Caco-2 (cell line): Measurements from ENCODE around the gene NKX3-2. TPM values are rescaled to one million over a fixed set of nuclear protein-coding genes. Genes with fewer than 3 reads are reported as not detected.

ENCODE experiments used
- BruUV-seq: library from RNA; stranded (reverse); fragments of 400-500 nt; replicated peaks from 2 replicates; lab custom pipeline; 2021; lab: Mats Ljungman, UMichigan
- CTCF ChIA-PET: fragments of 300-600 bp; sonication (Branson Sonifier 250); formaldehyde crosslinking; loops from one replicate; lab custom pipeline; 2022; ENCODE audit warnings: antibody characterized with exemption; lab: Charles Lee
- POLR2A ChIA-PET: fragments of 300-600 bp; sonication (Branson Sonifier 250); formaldehyde crosslinking; loops from one replicate; lab custom pipeline; 2022; ENCODE audit warnings: antibody characterized with exemption; lab: Charles Lee
- DNase-seq, 2 experiments: peaks; one replicate each; pipeline versions ENCODE4 v3.0.0 to v3.0.0-alpha.2; 2020 to 2022
- H3K27me3 ChIP-seq: replicated peaks from 2 replicates; pipeline ENCODE4 v1.6.0; 2011; ENCODE audit warnings: low read length; ENCODE audit not compliant: control insufficient read depth, insufficient read depth
- H3K36me3 ChIP-seq: 2 replicates; pipeline ENCODE4 v1.5.1; 2011; ENCODE audit warnings: low read length; ENCODE audit not compliant: control insufficient read depth, insufficient read depth
- H3K4me1 ChIP-seq: fragments of 250-450 bp; sonication (Bioruptor Pico); 2 replicates; pipeline ENCODE4 v1.5.1; 2020; ENCODE audit warnings: mild to moderate bottlenecking
- H3K4me3 ChIP-seq: 2 replicates; pipeline ENCODE4 v1.5.1; 2011; ENCODE audit warnings: low read depth, mild to moderate bottlenecking, control low read depth, low read length
- H3K9me3 ChIP-seq: fragments of 250-450 bp; sonication (Bioruptor Pico); 2 replicates; pipeline ENCODE4 v1.5.1; 2020; ENCODE audit warnings: mild to moderate bottlenecking, moderate library complexity
- H3K27ac Mint-ChIP-seq: one replicate; pipeline ENCODE4 v1.8.0; 2022; ENCODE audit warnings: mixed read lengths; ENCODE audit not compliant: unreplicated experiment
- H3K27me3 Mint-ChIP-seq: one replicate; pipeline ENCODE4 v1.8.0; 2022; ENCODE audit warnings: mixed read lengths; ENCODE audit not compliant: insufficient read depth, unreplicated experiment
- H3K36me3 Mint-ChIP-seq: one replicate; pipeline ENCODE4 v1.8.0; 2022; ENCODE audit warnings: mild to moderate bottlenecking, mixed read lengths; ENCODE audit not compliant: insufficient read depth, unreplicated experiment
- H3K4me1 Mint-ChIP-seq: one replicate; pipeline ENCODE4 v1.8.0; 2022; ENCODE audit warnings: low read depth, mixed read lengths; ENCODE audit not compliant: unreplicated experiment
- H3K4me3 Mint-ChIP-seq: one replicate; pipeline ENCODE4 v1.8.0; 2022; ENCODE audit warnings: mild to moderate bottlenecking, moderate library complexity, mixed read lengths; ENCODE audit not compliant: unreplicated experiment
- H3K9me3 Mint-ChIP-seq: one replicate; pipeline ENCODE4 v1.8.0; 2022; ENCODE audit warnings: mixed read lengths; ENCODE audit not compliant: unreplicated experiment
- intact Hi-C: fragments of 100-400 bp; cut with micrococcal nuclease; formaldehyde crosslinking; loops from one replicate; pipeline ENCODE4 v1.10.0; 2022; ENCODE audit not compliant: unreplicated experiment
- total RNA-seq: library from RNA; stranded (reverse); gene quantifications from 2 replicates; pipeline ENCODE4 v1.2.3, GENCODE V29; 2022
- TF ChIP-seq, protein P1 (sequence below), 2 experiments: fragments of 200-600 bp in 1 of 2; IDR thresholded peaks; 1 replicate in 1 of 2; 2 replicates in 1 of 2; pipeline versions ENCODE4 v1.5.1 to v1.8.0; 2011 to 2022; ENCODE audit warnings: antibody characterized with exemption in 1 of 2, control low read depth in 1 of 2, inconsistent platforms in 1 of 2, low read depth in 1 of 2, low read length in 1 of 2, mild to moderate bottlenecking in 1 of 2, moderate library complexity in 1 of 2; ENCODE audit not compliant: insufficient read depth in 1 of 2, severe bottlenecking in 1 of 2, unreplicated experiment in 1 of 2

Gene NKX3-2
- total RNA-seq, 1 experiment from 2014 or later = 2.4 TPM

DNA sequence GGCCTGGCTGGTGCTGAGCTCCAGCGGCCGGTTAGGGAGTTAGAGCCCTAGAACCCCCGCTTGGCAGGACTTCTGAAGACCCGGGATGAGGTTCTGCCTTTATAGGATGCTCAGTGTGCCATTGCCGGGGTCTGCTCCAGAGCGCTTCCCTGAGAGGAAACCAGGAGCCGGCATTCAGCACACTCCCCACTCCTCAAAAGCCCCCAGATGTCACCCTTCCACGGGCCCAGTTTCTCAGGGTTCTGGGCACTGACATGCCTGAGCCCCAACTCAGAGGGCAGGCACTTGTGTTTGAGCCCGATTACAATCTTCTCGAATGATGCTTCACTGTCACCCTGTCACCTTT is 6.5 kb downstream of the NKX3-2 start:
- H3K27me3 Mint-ChIP-seq = peaks cover 2% of the 10 kb centered on the region
- H3K4me1 Mint-ChIP-seq = no peaks in the 10 kb centered on the region
- no peak for DNase-seq
- ChIA-PET POLR2A (no interaction called here), CTCF (no interaction called here)
- H3K4me1 ChIP-seq = no peaks in the 10 kb centered on the region
- H3K4me3 Mint-ChIP-seq = no peak overlapping the region
- H3K36me3 Mint-ChIP-seq = no peaks in the 10 kb centered on the region
- H3K27me3 ChIP-seq = no peaks in the 10 kb centered on the region
- BruUV-seq = no TSS peak
- no peak overlapping the region for H3K4me3 ChIP-seq
- no peaks in the 10 kb centered on the region for H3K9me3 ChIP-seq
- H3K9me3 Mint-ChIP-seq = no peaks in the 10 kb centered on the region
- intact Hi-C loops = no loop called here
- TF ChIP-seq, protein P1, sequence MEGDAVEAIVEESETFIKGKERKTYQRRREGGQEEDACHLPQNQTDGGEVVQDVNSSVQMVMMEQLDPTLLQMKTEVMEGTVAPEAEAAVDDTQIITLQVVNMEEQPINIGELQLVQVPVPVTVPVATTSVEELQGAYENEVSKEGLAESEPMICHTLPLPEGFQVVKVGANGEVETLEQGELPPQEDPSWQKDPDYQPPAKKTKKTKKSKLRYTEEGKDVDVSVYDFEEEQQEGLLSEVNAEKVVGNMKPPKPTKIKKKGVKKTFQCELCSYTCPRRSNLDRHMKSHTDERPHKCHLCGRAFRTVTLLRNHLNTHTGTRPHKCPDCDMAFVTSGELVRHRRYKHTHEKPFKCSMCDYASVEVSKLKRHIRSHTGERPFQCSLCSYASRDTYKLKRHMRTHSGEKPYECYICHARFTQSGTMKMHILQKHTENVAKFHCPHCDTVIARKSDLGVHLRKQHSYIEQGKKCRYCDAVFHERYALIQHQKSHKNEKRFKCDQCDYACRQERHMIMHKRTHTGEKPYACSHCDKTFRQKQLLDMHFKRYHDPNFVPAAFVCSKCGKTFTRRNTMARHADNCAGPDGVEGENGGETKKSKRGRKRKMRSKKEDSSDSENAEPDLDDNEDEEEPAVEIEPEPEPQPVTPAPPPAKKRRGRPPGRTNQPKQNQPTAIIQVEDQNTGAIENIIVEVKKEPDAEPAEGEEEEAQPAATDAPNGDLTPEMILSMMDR (IDR thresholded peaks at IDR 0.05; ENCODE audit: insufficient read depth in 1 of 2, low read depth in 1 of 2, low read length in 1 of 2, severe bottlenecking in 1 of 2, unreplicated experiment in 1 of 2) = no peak
- no peak overlapping the region for H3K27ac Mint-ChIP-seq
- no peaks in the 10 kb centered on the region for H3K36me3 ChIP-seq

DNA sequence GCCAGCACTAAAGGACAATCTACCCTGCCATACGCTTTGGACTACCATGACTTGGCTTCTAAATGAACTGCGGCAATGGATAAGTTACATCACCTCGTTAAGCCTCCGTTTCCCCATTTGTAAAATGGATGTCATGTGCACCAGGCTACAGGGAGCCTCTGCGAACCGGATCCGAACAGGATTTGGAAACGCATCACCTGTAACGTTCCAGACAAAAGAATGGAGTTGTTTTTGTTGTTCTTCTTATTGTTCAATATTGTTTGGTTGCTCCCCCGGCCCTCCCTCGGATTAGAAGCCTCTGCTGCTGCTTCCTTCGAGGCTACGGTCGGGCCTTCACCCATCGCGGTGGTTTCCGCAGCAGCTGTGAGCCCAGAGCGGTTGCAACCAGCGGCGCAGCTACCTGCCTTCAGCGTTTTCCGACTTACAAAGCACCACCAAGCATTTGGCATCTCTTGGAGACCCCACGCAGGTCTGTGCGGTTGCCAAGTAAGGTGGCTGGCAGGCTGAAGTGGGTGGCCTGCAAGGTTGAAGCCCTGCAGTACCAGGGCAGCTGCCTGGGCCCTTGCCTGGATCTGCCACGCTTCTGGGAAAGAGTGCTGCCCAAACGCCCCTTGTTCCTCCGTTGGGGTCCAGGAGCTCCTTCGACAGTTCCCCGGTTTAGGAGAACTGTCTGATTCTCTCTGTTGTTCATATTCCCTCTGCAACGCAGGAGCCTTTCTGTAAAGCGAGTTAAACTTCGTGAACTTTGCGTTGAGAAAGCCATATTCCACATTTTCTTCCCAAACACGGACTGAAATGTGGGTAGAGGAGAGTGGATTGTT is 7.1 kb downstream of the NKX3-2 start:
- Mint-ChIP-seq H3K36me3 (no peaks in the 10 kb centered on the region), H3K27ac (no peak overlapping the region), H3K9me3 (no peaks in the 10 kb centered on the region), H3K4me3 (no peak overlapping the region), H3K4me1 (no peaks in the 10 kb centered on the region), H3K27me3 (peaks cover 2% of the 10 kb centered on the region)
- Histone ChIP-seq H3K4me1 (no peaks in the 10 kb centered on the region), H3K27me3 (no peaks in the 10 kb centered on the region), H3K36me3 (no peaks in the 10 kb centered on the region), H3K4me3 (no peak overlapping the region), H3K9me3 (no peaks in the 10 kb centered on the region)
- no peak for DNase-seq
- TF ChIP-seq, protein P1 (IDR thresholded peaks at IDR 0.05; ENCODE audit: insufficient read depth in 1 of 2, low read depth in 1 of 2, low read length in 1 of 2, severe bottlenecking in 1 of 2, unreplicated experiment in 1 of 2) = no peak
- intact Hi-C loops = no loop called here
- POLR2A ChIA-PET = no interaction called here
- BruUV-seq = no TSS peak
- CTCF ChIA-PET = no interaction called here

DNA sequence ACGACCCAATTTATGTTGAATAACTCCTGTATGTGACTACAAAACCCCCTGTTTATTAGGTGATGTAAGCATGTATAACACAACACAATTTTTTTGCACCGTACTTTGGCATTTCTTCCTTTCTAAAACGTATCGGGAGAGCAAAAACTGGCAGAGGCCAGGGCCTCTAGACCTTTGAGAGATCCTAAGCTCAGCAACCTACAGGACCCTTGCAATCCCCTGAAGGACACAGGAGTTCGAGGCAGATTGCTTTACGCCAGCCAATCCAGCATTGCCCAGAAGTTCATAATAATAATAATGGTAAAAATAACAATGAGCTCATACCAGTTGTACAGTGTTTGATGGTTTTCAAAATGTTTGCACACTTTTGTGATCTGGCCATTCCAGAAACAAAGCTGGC is 7.7 kb downstream of the NKX3-2 start:
- no peak for DNase-seq
- H3K9me3 ChIP-seq = no peaks in the 10 kb centered on the region
- no TSS peak for BruUV-seq
- Mint-ChIP-seq H3K9me3 (no peaks in the 10 kb centered on the region), H3K36me3 (no peaks in the 10 kb centered on the region), H3K4me3 (no peak overlapping the region), H3K27ac (no peak overlapping the region), H3K27me3 (peaks cover 2% of the 10 kb centered on the region), H3K4me1 (no peaks in the 10 kb centered on the region)
- no peak overlapping the region for H3K4me3 ChIP-seq
- H3K36me3 ChIP-seq = no peaks in the 10 kb centered on the region
- intact Hi-C loops = no loop called here
- no peaks in the 10 kb centered on the region for H3K4me1 ChIP-seq
- ChIA-PET CTCF (no interaction called here), POLR2A (no interaction called here)
- TF ChIP-seq, protein P1 (IDR thresholded peaks at IDR 0.05; ENCODE audit: insufficient read depth in 1 of 2, low read depth in 1 of 2, low read length in 1 of 2, severe bottlenecking in 1 of 2, unreplicated experiment in 1 of 2) = no peak
- H3K27me3 ChIP-seq = no peaks in the 10 kb centered on the region
